ENCODE data around the gene MPPED1. TPM values are rescaled to one million over a fixed set of nuclear protein-coding genes. Genes with fewer than 3 reads are reported as not detected.

MPPED1 gene
- polyA plus RNA-seq, 1 of the 3 experiments (the other 2 are of a cell fraction): 0.03 TPM

- Histone ChIP-seq H3K9me3 (no peaks in the 10 kb centered on the region), H3K79me2 (ENCODE audit: insufficient read depth) (no peaks in the 10 kb centered on the region), H3K36me3 (replicated peaks in 1 of 2; ENCODE audit: control insufficient read depth in 1 of 2, insufficient read depth in 2 of 2, low read length in 1 of 2) (no peaks in the 10 kb centered on the region), H3K9me2 (no peaks in the 10 kb centered on the region), H4K20me1 (ENCODE audit: insufficient read depth) (no peaks in the 10 kb centered on the region), H3K9ac (no peak overlapping the region), H3K4me3 (ENCODE audit: low read depth in 2 of 2, low read length in 1 of 2) (no peak overlapping the region), H3F3A (replicated peaks; ENCODE audit: insufficient read depth) (no peaks in the 10 kb centered on the region), H3K4me1 (ENCODE audit: control insufficient read depth in 1 of 2, insufficient read depth in 2 of 2, low read depth in 1 of 2, low read length in 1 of 2) (no peaks in the 10 kb centered on the region; a peak in 1 of 4 replicates), H3K27me3 (ENCODE audit: insufficient read depth) (no peaks in the 10 kb centered on the region), H2AFZ (ENCODE audit: low read depth) (no peak overlapping the region), H3K4me2 (no peak overlapping the region), H3K27ac (ENCODE audit: low read depth in 2 of 2, low read length in 1 of 2) (no peak overlapping the region)
- no CpG with 5 or more reads among the region's 4 CpGs for WGBS (ENCODE audit: low lambda C conversion rate)
- CTCF ChIA-PET: no interaction called here
- no peak for DNase-seq
- TF ChIP-seq MAX (IDR thresholded peaks at IDR 0.05; ENCODE audit: low read depth): no peak
- no peak for TF ChIP-seq RFX5 (IDR thresholded peaks at IDR 0.05; ENCODE audit: low read length)
- TF ChIP-seq TAF1 (IDR thresholded peaks at IDR 0.05; ENCODE audit: borderline replicate concordance, low read depth, low read length): no peak
- TF ChIP-seq SMC3 (IDR thresholded peaks at IDR 0.05; ENCODE audit: low read depth, low read length): no peak
- no peak for TF ChIP-seq NFIC (IDR thresholded peaks at IDR 0.05; ENCODE audit: borderline replicate concordance)
- no peak for TF ChIP-seq TEAD4 (IDR thresholded peaks at IDR 0.05; ENCODE audit: borderline replicate concordance, insufficient read depth)
- TF ChIP-seq RXRA (IDR thresholded peaks at IDR 0.05; ENCODE audit: borderline replicate concordance, low read depth): no peak
- no peak for TF ChIP-seq JUND (IDR thresholded peaks at IDR 0.05)
- TF ChIP-seq PBX3 (IDR thresholded peaks at IDR 0.05): no peak
- TF ChIP-seq REST (IDR thresholded peaks at IDR 0.05; ENCODE audit: low read depth, low read length): no peak
- TF ChIP-seq FOSL2 (IDR thresholded peaks at IDR 0.05; ENCODE audit: borderline replicate concordance, low read depth): no peak
- TF ChIP-seq IRF3 (IDR thresholded peaks at IDR 0.05; ENCODE audit: low read depth, low read length): no peak
- TF ChIP-seq GATA2 (CRISPR knock-in tag; IDR thresholded peaks at IDR 0.05): no peak
- TF ChIP-seq MEF2A (IDR thresholded peaks at IDR 0.05; ENCODE audit: borderline replicate concordance, low read depth): no peak
- POLR2A ChIA-PET: no interaction called here
Measured at GRCh38 chr22:43390872-43391271, 20.9 kb upstream of the MPPED1 start.
